Keratinocyte (primary cell): ENCODE data around the gene PHRF1. TPM values are rescaled to one million over a fixed set of nuclear protein-coding genes. Genes with fewer than 3 reads are reported as not detected.

ENCODE experiments used
- DNase-seq: peaks from one replicate; pipeline ENCODE4 v3.0.0-alpha.2; 2011; ENCODE audit warnings: low read depth, missing footprints, low spot score
- FAIRE-seq: peaks from 2 replicates; lab custom pipeline; 2011; peaks lifted over from hg19 to GRCh38; lab: Jason Lieb, UNC
- H2AFZ ChIP-seq: 2 replicates; pipeline ENCODE4 v1.6.0; 2012; ENCODE audit warnings: low read length, control low read depth, inconsistent platforms; ENCODE audit not compliant: control insufficient read depth
- H3K27ac ChIP-seq: 2 replicates; pipeline ENCODE4 v1.5.1; 2011; ENCODE audit warnings: low read length; ENCODE audit not compliant: control insufficient read depth, insufficient read depth
- H3K27me3 ChIP-seq: 3 replicates; pipeline ENCODE4 v1.6.0; 2011; ENCODE audit warnings: low read length; ENCODE audit not compliant: control insufficient read depth, insufficient read depth; ENCODE audit errors: extremely low read depth
- H3K36me3 ChIP-seq, 2 experiments: 2 replicates in 1 of 2; 3 replicates in 1 of 2; pipeline ENCODE4 v1.5.1; 2011; ENCODE audit warnings: low read length in 2 of 2, mild to moderate bottlenecking in 1 of 2; ENCODE audit not compliant: control insufficient read depth in 2 of 2, insufficient read depth in 2 of 2; ENCODE audit errors: extremely low read depth in 1 of 2
- H3K4me1 ChIP-seq: 3 replicates; pipeline ENCODE4 v1.5.1; 2011; ENCODE audit warnings: low read length; ENCODE audit not compliant: control insufficient read depth, insufficient read depth; ENCODE audit errors: extremely low read depth
- H3K4me2 ChIP-seq: 3 replicates; pipeline ENCODE4 v1.6.0; 2011; ENCODE audit warnings: low read depth, low read length; ENCODE audit not compliant: control insufficient read depth, insufficient read depth; ENCODE audit errors: extremely low read depth
- H3K4me3 ChIP-seq, 3 experiments: fragments of 200-600 bp in 1 of 3; sonication (generic) in 1 of 3; 2 replicates in 2 of 3; 3 replicates in 1 of 3; pipeline ENCODE4 v1.5.1; 2011 to 2016; ENCODE audit warnings: low read length in 3 of 3, mild to moderate bottlenecking in 3 of 3, control low read depth in 2 of 3, inconsistent platforms in 1 of 3, low read depth in 1 of 3, mixed read lengths in 1 of 3, mixed run types in 1 of 3, moderate library complexity in 1 of 3; ENCODE audit not compliant: control insufficient read depth in 2 of 3, insufficient read depth in 2 of 3; ENCODE audit errors: extremely low read depth in 1 of 3
- H3K79me2 ChIP-seq: 2 replicates; pipeline ENCODE4 v1.6.0; 2012; ENCODE audit warnings: low read length; ENCODE audit not compliant: control insufficient read depth, insufficient read depth
- H3K9ac ChIP-seq: 3 replicates; pipeline ENCODE4 v1.6.0; 2011; ENCODE audit warnings: low read length; ENCODE audit not compliant: control insufficient read depth, insufficient read depth; ENCODE audit errors: extremely low read depth
- H3K9me1 ChIP-seq: 3 replicates; pipeline ENCODE4 v1.6.0; 2011; ENCODE audit warnings: low read length; ENCODE audit not compliant: control insufficient read depth, insufficient read depth; ENCODE audit errors: extremely low read depth
- H3K9me3 ChIP-seq: 2 replicates; pipeline ENCODE4 v1.5.1; 2012; ENCODE audit warnings: low read depth, low read length; ENCODE audit not compliant: control insufficient read depth
- H4K20me1 ChIP-seq: 3 replicates; pipeline ENCODE4 v1.6.0; 2011; ENCODE audit warnings: low read length; ENCODE audit not compliant: control insufficient read depth, insufficient read depth; ENCODE audit errors: extremely low read depth
- EZH2 ChIP-seq: IDR thresholded peaks from one replicate; pipeline ENCODE4 v1.6.1; 2012; ENCODE audit warnings: inconsistent platforms, mild to moderate bottlenecking, low read length, moderate library complexity
- dilution Hi-C: fragments of 300-500 bp; cut with MboI; formaldehyde crosslinking; loops from one replicate; pipeline ENCODE4 v1.7.0; 2020; ENCODE audit warnings: low sequenced_read_pairs; ENCODE audit not compliant: extremely low pct_ligation_motif_present
- polyA plus RNA-seq, 5 experiments: library from polyadenylated mRNA; depleted of rRNA in 3 of 5; stranded (reverse) in 3 of 5; stranded (forward) in 1 of 5; unstranded in 1 of 5; fragments of >200 nt; gene quantifications; 1 replicate in 1 of 5; 2 replicates in 3 of 5; 3 replicates in 1 of 5; pipeline versions ENCODE4 v1.2.1 to v1.2.3, GENCODE V29; 2011 to 2012; ENCODE audit warnings: missing spikeins in 2 of 5, low read depth in 1 of 5, low replicate concordance in 1 of 5
- TF ChIP-seq, protein P1 (sequence below), 3 experiments: IDR thresholded peaks in 1 of 3; conservative IDR thresholded peaks in 1 of 3; optimal IDR thresholded peaks in 1 of 3; 2 replicates in 2 of 3; 3 replicates in 1 of 3; pipeline versions ENCODE3 to v1.5.1; 2011; ENCODE audit warnings: low read length in 3 of 3, mild to moderate bottlenecking in 3 of 3, moderate library complexity in 2 of 3, control low read depth in 1 of 3, inconsistent platforms in 1 of 3; ENCODE audit not compliant: insufficient read depth in 2 of 3; ENCODE audit errors: extremely low read depth in 1 of 3

The PHRF1 gene
- polyA plus RNA-seq, 1 donor (not counting 4 experiments of a cell fraction or from before 2014, with no cell fraction given) = 10.7 TPM

GRCh38 chr11:567629-568292, 8.5 kb upstream of the PHRF1 start:
- H3K9me1 ChIP-seq = no peaks in the 10 kb centered on the region
- no peaks in the 10 kb centered on the region for H3K27me3 ChIP-seq
- H3K79me2 ChIP-seq = peaks cover 8% of the 10 kb centered on the region
- no peak overlapping the region for H2AFZ ChIP-seq
- TF ChIP-seq EZH2 = no peak
- TF ChIP-seq, protein P1, sequence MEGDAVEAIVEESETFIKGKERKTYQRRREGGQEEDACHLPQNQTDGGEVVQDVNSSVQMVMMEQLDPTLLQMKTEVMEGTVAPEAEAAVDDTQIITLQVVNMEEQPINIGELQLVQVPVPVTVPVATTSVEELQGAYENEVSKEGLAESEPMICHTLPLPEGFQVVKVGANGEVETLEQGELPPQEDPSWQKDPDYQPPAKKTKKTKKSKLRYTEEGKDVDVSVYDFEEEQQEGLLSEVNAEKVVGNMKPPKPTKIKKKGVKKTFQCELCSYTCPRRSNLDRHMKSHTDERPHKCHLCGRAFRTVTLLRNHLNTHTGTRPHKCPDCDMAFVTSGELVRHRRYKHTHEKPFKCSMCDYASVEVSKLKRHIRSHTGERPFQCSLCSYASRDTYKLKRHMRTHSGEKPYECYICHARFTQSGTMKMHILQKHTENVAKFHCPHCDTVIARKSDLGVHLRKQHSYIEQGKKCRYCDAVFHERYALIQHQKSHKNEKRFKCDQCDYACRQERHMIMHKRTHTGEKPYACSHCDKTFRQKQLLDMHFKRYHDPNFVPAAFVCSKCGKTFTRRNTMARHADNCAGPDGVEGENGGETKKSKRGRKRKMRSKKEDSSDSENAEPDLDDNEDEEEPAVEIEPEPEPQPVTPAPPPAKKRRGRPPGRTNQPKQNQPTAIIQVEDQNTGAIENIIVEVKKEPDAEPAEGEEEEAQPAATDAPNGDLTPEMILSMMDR (optimal IDR thresholded peaks at IDR 0.05 in 1 of 3, IDR thresholded peaks at IDR 0.05 in 1 of 3, conservative IDR thresholded peaks at IDR 0.05 in 1 of 3; ENCODE audit: extremely low read depth in 1 of 3, insufficient read depth in 2 of 3, low read length in 3 of 3) = no peak
- peak overlapping the region; percentile 47 to 90 (median 79) for H3K4me3 ChIP-seq
- H3K27ac ChIP-seq = no peak overlapping the region
- FAIRE-seq (no peak), DNase-seq (no peak)
- peaks cover 0 to 12% of the 10 kb centered on the region in 2 experiments for H3K36me3 ChIP-seq
- peaks cover 13% of the 10 kb centered on the region for H3K4me1 ChIP-seq
- H4K20me1 ChIP-seq = no peaks in the 10 kb centered on the region
- H3K9me3 ChIP-seq = no peaks in the 10 kb centered on the region
- H3K4me2 ChIP-seq = peak overlapping the region; percentile 76
- peak overlapping the region; percentile 81 for H3K9ac ChIP-seq
- dilution Hi-C loops = no loop called here

- Histone ChIP-seq H3K36me3 (peaks cover 0 to 6% of the 10 kb centered on the region in 2 experiments), H4K20me1 (no peaks in the 10 kb centered on the region), H3K79me2 (peaks cover 5% of the 10 kb centered on the region), H3K4me1 (peaks cover 13% of the 10 kb centered on the region), H3K27me3 (no peaks in the 10 kb centered on the region), H3K4me3 (peak overlapping the region; percentile 65 to 90 (median 79)), H3K27ac (peak overlapping the region; percentile 43), H3K9me3 (no peaks in the 10 kb centered on the region), H3K9me1 (no peaks in the 10 kb centered on the region), H3K4me2 (peak overlapping the region; percentile 92), H3K9ac (peak overlapping the region; percentile 81), H2AFZ (no peak overlapping the region)
- FAIRE-seq = no peak
- no peak for TF ChIP-seq EZH2
- TF ChIP-seq, protein P1 (optimal IDR thresholded peaks at IDR 0.05 in 1 of 3, IDR thresholded peaks at IDR 0.05 in 1 of 3, conservative IDR thresholded peaks at IDR 0.05 in 1 of 3; ENCODE audit: extremely low read depth in 1 of 3, insufficient read depth in 2 of 3, low read length in 3 of 3) = no peak
- dilution Hi-C loops = no loop called here
- peak; percentile 48 for DNase-seq
Observed at GRCh38 chr11:568306-569157, 7.7 kb upstream of the PHRF1 start.
